Body of pancreas (tissue), 4 donors: ENCODE measurements around the gene ACER3. TPM values are rescaled to one million over a fixed set of nuclear protein-coding genes. Genes with fewer than 3 reads are reported as not detected.

Experiments used
- ATAC-seq: fragments of 150-250 bp; one replicate; pipeline ENCODE4 v1.9.1; 2016
- DNase-seq, 4 donors: peaks; one replicate each; pipeline ENCODE4 v3.0.0-alpha.2; 2019
- H3K27ac ChIP-seq, 4 donors: fragments of 200-600 bp; sonication (generic); 1 replicate in 3 of 4; 2 replicates in 1 of 4; pipeline versions ENCODE4 v1.5.1 to v1.6.1; 2016 to 2019; ENCODE audit warnings: mild to moderate bottlenecking in 1 of 4, mixed read lengths in 1 of 4, moderate library complexity in 1 of 4
- H3K27me3 ChIP-seq, 2 donors: fragments of 200-600 bp; sonication (generic); one replicate each; pipeline ENCODE4 v1.6.0; 2016; ENCODE audit warnings: mild to moderate bottlenecking in 1 of 2
- H3K36me3 ChIP-seq, 2 donors: fragments of 200-600 bp; sonication (generic); replicated peaks in 1 of 2; 2 replicates each; pipeline ENCODE4 v1.5.1; 2016; ENCODE audit warnings: low read depth in 2 of 2; ENCODE audit not compliant: insufficient read depth in 1 of 2
- H3K4me1 ChIP-seq: fragments of 200-600 bp; sonication (generic); one replicate; pipeline ENCODE4 v1.6.0; 2016
- H3K4me3 ChIP-seq, 2 donors: fragments of 200-600 bp; sonication (generic); 1 replicate in 1 of 2; 2 replicates in 1 of 2; pipeline ENCODE4 v1.5.1; 2016 to 2019
- H3K9me3 ChIP-seq, 3 donors: fragments of 200-600 bp; sonication (generic); 1 replicate in 2 of 3; 2 replicates in 1 of 3; pipeline ENCODE4 v1.5.1; 2016
- POLR2A ChIP-seq, 3 donors: fragments of 450-650 bp; IDR thresholded peaks; one replicate each; pipeline ENCODE4 v1.6.1; 2016; ENCODE audit warnings: antibody characterized with exemption in 3 of 3, mild to moderate bottlenecking in 2 of 3
- WGBS, 2 donors: methylation state at CpG; one replicate each; pipeline ENCODE4 v1.1.5; 2017; 5-methylcytosine and 5-hydroxymethylcytosine counted together
- intact Hi-C: fragments of 100-400 bp; cut with DNase I; formaldehyde crosslinking; loops from one replicate; pipeline ENCODE4 v1.15.1; 2023
- total RNA-seq, 2 donors: library from RNA; depleted of rRNA; stranded (reverse); fragments of >200 nt; gene quantifications; one replicate each; pipeline ENCODE4 v1.1.0, GENCODE V29; 2016
- TF ChIP-seq, protein P1 (sequence below), 7 experiments: fragments of 450-650 bp in 4 of 7; fragments of 200-600 bp in 3 of 7; sonication (generic) in 3 of 7; IDR thresholded peaks; one replicate each; pipeline ENCODE4 v1.5.1; 2016 to 2019; ENCODE audit warnings: antibody characterized with exemption in 7 of 7

Gene ACER3
- total RNA-seq, 2 donors from 2014 or later: 4.6 to 5.2 TPM

- TF ChIP-seq, protein P1, sequence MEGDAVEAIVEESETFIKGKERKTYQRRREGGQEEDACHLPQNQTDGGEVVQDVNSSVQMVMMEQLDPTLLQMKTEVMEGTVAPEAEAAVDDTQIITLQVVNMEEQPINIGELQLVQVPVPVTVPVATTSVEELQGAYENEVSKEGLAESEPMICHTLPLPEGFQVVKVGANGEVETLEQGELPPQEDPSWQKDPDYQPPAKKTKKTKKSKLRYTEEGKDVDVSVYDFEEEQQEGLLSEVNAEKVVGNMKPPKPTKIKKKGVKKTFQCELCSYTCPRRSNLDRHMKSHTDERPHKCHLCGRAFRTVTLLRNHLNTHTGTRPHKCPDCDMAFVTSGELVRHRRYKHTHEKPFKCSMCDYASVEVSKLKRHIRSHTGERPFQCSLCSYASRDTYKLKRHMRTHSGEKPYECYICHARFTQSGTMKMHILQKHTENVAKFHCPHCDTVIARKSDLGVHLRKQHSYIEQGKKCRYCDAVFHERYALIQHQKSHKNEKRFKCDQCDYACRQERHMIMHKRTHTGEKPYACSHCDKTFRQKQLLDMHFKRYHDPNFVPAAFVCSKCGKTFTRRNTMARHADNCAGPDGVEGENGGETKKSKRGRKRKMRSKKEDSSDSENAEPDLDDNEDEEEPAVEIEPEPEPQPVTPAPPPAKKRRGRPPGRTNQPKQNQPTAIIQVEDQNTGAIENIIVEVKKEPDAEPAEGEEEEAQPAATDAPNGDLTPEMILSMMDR (IDR thresholded peaks at IDR 0.05): peak; percentile 91 to 97 (median 95)
- no peak for TF ChIP-seq POLR2A (IDR thresholded peaks at IDR 0.05)
- 20 to 26% methylated on average over 7 of the region's 7 CpGs for WGBS, 2 donors
- DNase-seq: peak; percentile 79 to 92 (median 89)
- intact Hi-C loops: loop anchor here (5.0 to 10.0 kb wide), 3 partner anchors 108 to 175 kb away; no protein-coding TSS in a partner anchor
- Histone ChIP-seq H3K4me3 (no peak overlapping the region), H3K9me3 (no peaks in the 10 kb centered on the region), H3K27me3 (no peaks in the 10 kb centered on the region), H3K36me3 (no peaks in the 10 kb centered on the region), H3K4me1 (peaks cover 24% of the 10 kb centered on the region), H3K27ac (peak overlapping the region in 2 of 4 donors; percentile 63 to 72)
- peak; percentile 91 for ATAC-seq
These were observed 59.4 kb downstream of the ACER3 start for GRCh38 chr11:76919887-76920746.

- no peak for DNase-seq
- H3K9me3 ChIP-seq: no peaks in the 10 kb centered on the region
- H3K4me1 ChIP-seq: no peaks in the 10 kb centered on the region
- H3K4me3 ChIP-seq: no peak overlapping the region
- H3K27ac ChIP-seq: no peak overlapping the region
- intact Hi-C loops: loop anchor here (10.0 kb wide), 1 partner anchor 168 kb away; no protein-coding TSS in a partner anchor
- 88 to 98% methylated on average over 5 of the region's 5 CpGs for WGBS, 2 donors
- TF ChIP-seq, protein P1 (IDR thresholded peaks at IDR 0.05): no peak
- TF ChIP-seq POLR2A (IDR thresholded peaks at IDR 0.05): no peak
- H3K27me3 ChIP-seq: no peaks in the 10 kb centered on the region
- H3K36me3 ChIP-seq: no peaks in the 10 kb centered on the region
- no peak for ATAC-seq
These were observed 66.4 kb downstream of the ACER3 start for GRCh38 chr11:76927160-76927559.

DNA sequence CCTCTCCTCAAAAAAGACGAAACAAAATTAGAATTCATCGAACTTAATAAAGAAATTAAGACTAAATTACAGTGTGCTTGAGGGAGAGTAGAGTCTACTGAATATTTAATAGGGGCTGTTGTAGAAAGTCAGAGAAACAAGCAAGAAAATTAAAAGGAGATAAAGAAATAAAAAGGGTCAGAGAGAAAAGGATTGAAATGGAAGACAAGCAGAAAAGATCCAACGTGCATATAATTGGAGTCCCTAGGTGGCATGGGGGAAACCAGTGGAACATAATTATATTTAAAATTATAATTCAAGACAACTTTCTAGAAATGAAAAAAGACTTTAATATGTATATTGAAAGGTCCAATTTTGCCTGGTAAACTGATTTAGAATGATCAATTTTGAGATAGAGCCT lies 74.3 kb downstream of the ACER3 start:
- intact Hi-C loops: no loop called here
- no peak overlapping the region for H3K27ac ChIP-seq
- no peaks in the 10 kb centered on the region for H3K27me3 ChIP-seq
- ATAC-seq: no peak
- no peak overlapping the region for H3K4me3 ChIP-seq
- H3K9me3 ChIP-seq: peaks cover 0 to 3% (median 0%) of the 10 kb centered on the region in 3 donors
- no peak for DNase-seq
- H3K36me3 ChIP-seq: no peaks in the 10 kb centered on the region
- H3K4me1 ChIP-seq: no peaks in the 10 kb centered on the region
- TF ChIP-seq POLR2A (IDR thresholded peaks at IDR 0.05): no peak
- 73 to 81% methylated on average over 3 of the region's 3 CpGs for WGBS, 2 donors

DNA sequence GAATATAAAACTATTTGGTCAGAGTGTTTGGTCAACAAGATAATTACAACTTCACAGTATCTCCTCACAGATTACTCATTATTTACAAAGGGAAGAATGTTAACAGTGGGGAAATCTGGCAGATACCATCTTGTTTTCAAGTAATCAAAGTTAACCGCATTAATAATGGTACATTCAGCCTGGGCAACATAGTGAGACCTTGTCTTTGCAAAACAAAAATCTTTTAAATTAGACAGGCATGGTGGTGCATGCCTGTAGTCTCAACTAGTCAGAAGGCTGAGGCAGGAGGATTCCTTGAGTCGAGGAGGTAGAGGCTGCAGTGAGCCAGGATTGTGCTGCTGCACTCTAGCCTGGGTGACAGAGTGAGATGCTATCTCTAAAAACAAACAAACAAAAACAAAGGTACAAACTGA lies 78.5 kb downstream of the ACER3 start:
- Histone ChIP-seq H3K27me3 (no peaks in the 10 kb centered on the region), H3K4me3 (no peak overlapping the region), H3K4me1 (no peaks in the 10 kb centered on the region), H3K9me3 (peaks cover 0 to 3% (median 0%) of the 10 kb centered on the region in 3 donors), H3K27ac (no peak overlapping the region), H3K36me3 (no peaks in the 10 kb centered on the region)
- no peak for DNase-seq
- no peak for ATAC-seq
- intact Hi-C loops: no loop called here
- no peak for TF ChIP-seq POLR2A (IDR thresholded peaks at IDR 0.05)
- TF ChIP-seq, protein P1 (IDR thresholded peaks at IDR 0.05): no peak
- 75 to 77% methylated on average over 2 of the region's 2 CpGs for WGBS, 2 donors

GRCh38 chr11:76944225-76944624 lies 83.5 kb downstream of the ACER3 start:
- WGBS, 2 donors: 96% methylated on average over 1 of the region's 1 CpG
- Histone ChIP-seq H3K27me3 (no peaks in the 10 kb centered on the region), H3K4me1 (no peaks in the 10 kb centered on the region), H3K4me3 (no peak overlapping the region), H3K27ac (no peak overlapping the region), H3K9me3 (no peaks in the 10 kb centered on the region), H3K36me3 (no peaks in the 10 kb centered on the region)
- TF ChIP-seq, protein P1 (IDR thresholded peaks at IDR 0.05): no peak
- no peak for TF ChIP-seq POLR2A (IDR thresholded peaks at IDR 0.05)
- intact Hi-C loops: no loop called here
- DNase-seq: no peak
- no peak for ATAC-seq
